Ureter (tissue), 1 donor: ENCODE data around the gene TENM3. TPM values are rescaled to one million over a fixed set of nuclear protein-coding genes. Genes with fewer than 3 reads are reported as not detected.

Experiments used
- DNase-seq: peaks from one replicate; pipeline ENCODE4 v3.0.0-alpha.2; 2020; ENCODE audit warnings: low spot score
- total RNA-seq: library from RNA; stranded (reverse); gene quantifications from one replicate; pipeline ENCODE4 v1.2.4, GENCODE V29; 2023
- donor health status: DM: yes; HTN: yes; CAD: no.

The TENM3 gene
- total RNA-seq, 1 donor from 2014 or later = 0.96 TPM

GRCh38 chr4:182776376-182777105 is 533.3 kb downstream of the TENM3 start:
- no peak for DNase-seq

- DNase-seq = no peak
These were observed 535.2 kb downstream of the TENM3 start for GRCh38 chr4:182778222-182778982.

GRCh38 chr4:182786991-182787390 is 543.8 kb downstream of the TENM3 start:
- DNase-seq = no peak

GRCh38 chr4:182788201-182788600 is 545.0 kb downstream of the TENM3 start:
- DNase-seq = no peak

GRCh38 chr4:182789529-182789928 is 546.3 kb downstream of the TENM3 start:
- DNase-seq = no peak

GRCh38 chr4:182795446-182796238 is 552.4 kb downstream of the TENM3 start:
- DNase-seq = no peak

GRCh38 chr4:182799515-182800215 is 556.5 kb downstream of the TENM3 start:
- DNase-seq = no peak

GRCh38 chr4:182800216-182800515 is 557.0 kb downstream of the TENM3 start:
- DNase-seq = no peak

- no peak for DNase-seq
These were observed 558.4 kb downstream of the TENM3 start for GRCh38 chr4:182801636-182802035.

GRCh38 chr4:182802621-182803020 is 559.4 kb downstream of the TENM3 start:
- DNase-seq = no peak

- no peak for DNase-seq
These were observed 560.0 kb downstream of the TENM3 start for GRCh38 chr4:182803235-182803634.

- DNase-seq = no peak
These were observed 560.9 kb downstream of the TENM3 start for GRCh38 chr4:182804131-182804530.

- DNase-seq = no peak
These were observed 562.1 kb downstream of the TENM3 start for GRCh38 chr4:182805321-182805720.

- DNase-seq = no peak
These were observed 562.5 kb downstream of the TENM3 start for GRCh38 chr4:182805750-182806149.

GRCh38 chr4:182806259-182807252 is 563.4 kb downstream of the TENM3 start:
- peak; percentile 70 for DNase-seq

- DNase-seq = no peak
These were observed 564.1 kb downstream of the TENM3 start for GRCh38 chr4:182807346-182807745.

GRCh38 chr4:182807767-182808548 is 564.8 kb downstream of the TENM3 start:
- DNase-seq = no peak

GRCh38 chr4:182808673-182809416 is 565.6 kb downstream of the TENM3 start:
- DNase-seq = no peak

- DNase-seq = no peak
These were observed 566.4 kb downstream of the TENM3 start for GRCh38 chr4:182809417-182810102.
